Sigmoid colon (tissue), 4 donors: Measurements from ENCODE around the gene GAD2.

Experiments used
- CTCF ChIP-seq, 4 experiments: fragments of 450-650 bp in 3 of 4; fragments of 200-600 bp in 1 of 4; IDR thresholded peaks; one replicate each; pipeline ENCODE4 v1.5.1; 2016 to 2019; ENCODE audit warnings: antibody characterized with exemption in 4 of 4, mild to moderate bottlenecking in 3 of 4, moderate library complexity in 2 of 4
- POLR2A ChIP-seq, 2 donors: fragments of 450-650 bp; IDR thresholded peaks; one replicate each; pipeline ENCODE4 v1.6.1; 2016; ENCODE audit warnings: antibody characterized with exemption in 2 of 2, mild to moderate bottlenecking in 2 of 2, moderate library complexity in 2 of 2
- POLR2AphosphoS5 ChIP-seq, 4 donors: sonication (generic); formaldehyde crosslinking; IDR thresholded peaks; one replicate each; pipeline ENCODE4 v1.6.1; 2017; ENCODE audit warnings: antibody characterized with exemption in 4 of 4

- TF ChIP-seq POLR2AphosphoS5 (IDR thresholded peaks at IDR 0.05), result no peak
- TF ChIP-seq CTCF (IDR thresholded peaks at IDR 0.05), result no peak
- TF ChIP-seq POLR2A (IDR thresholded peaks at IDR 0.05), result no peak
Measured at GRCh38 chr10:26221541-26221940, 5.0 kb downstream of the GAD2 start.
